CD4-positive, alpha-beta T cell treated with Interleukin-15 for 1 hour (primary cell): ENCODE results near the gene GREM2.

Experiments used
- DNase-seq: peaks from one replicate; pipeline ENCODE4 v3.0.0-alpha.2; 2020

Gene GREM2

GRCh38 chr1:240555524-240555923 lies 56.4 kb downstream of the GREM2 start:
- DNase-seq: no peak

DNA sequence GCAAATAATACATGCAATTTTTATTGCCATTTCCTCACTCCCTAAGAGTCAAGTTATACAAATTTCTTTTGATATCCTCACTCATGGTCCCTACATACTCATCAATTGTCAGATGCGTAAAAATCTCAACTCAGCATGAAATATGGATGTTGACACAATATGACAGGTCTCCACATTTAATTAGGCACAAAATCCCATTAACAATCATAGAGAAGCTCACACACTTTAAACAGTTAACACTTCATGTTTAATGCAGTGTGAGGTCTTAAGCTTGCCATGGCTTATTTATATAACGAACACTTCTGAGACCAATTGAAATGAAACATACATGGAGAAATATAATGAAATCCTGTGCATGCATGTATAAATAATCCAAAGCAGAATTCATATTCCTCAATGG lies 58.6 kb downstream of the GREM2 start:
- DNase-seq: no peak

- no peak for DNase-seq
Observed at GRCh38 chr1:240539769-240540414, 72.1 kb downstream of the GREM2 start.

DNA sequence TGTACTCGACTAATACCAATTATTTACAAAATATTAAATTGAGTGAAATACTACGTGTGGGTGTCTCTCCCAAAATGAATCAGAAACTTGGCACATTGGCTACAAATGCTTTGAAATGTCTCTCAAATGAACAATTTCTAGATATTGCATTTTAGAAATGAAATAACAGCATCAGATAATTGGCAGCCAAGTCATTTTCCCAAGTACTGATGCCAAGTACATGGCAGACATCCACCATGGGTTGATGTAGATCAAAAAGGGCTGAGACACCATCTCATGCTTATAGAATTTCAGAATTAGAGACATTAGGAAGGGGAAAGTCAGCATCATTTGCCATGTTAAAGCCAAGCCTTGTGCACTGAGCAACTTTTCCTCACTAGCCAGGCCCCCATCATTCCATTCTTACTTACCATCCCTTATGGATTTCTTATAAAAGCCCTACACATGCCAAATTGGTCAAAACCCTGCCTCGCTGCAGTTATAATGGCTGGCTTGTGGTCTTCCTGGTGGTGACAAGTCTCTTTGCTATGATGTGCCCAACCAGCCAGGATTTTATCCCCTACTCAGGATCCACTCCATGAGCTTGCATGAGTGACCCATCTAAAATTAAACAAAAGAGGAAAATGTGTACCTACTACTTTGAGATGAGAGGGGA lies 73.1 kb downstream of the GREM2 start:
- no peak for DNase-seq

DNA sequence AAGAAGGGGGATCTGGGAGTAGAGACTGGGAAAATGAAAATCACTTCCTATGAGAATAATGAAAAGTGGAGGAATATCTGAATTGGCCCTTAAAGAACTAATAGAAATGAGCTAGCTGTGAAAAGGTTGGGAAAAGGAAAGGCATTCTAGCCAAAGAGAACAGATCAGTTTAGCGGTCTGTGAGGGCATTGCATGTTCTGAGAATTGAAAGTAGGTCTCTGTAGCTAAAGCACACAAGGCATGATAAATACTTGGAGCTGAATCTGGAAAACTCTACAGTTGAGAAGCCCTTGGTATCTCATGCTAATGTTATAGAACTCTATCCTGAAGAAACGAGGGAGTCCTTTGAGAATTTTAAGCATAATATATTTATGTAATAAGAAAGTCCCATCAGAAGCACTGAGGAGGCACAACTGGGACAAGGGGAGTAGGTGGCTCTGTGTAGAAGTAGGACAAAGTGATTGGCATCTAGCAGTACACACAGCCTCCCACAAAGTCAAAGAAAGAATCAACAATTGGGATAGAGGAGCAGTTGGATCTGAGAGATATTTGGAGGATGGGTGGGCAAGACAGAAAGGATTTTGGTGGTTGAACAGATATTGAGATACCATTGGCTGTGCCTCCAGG lies 78.7 kb downstream of the GREM2 start:
- no peak for DNase-seq

- no peak for DNase-seq
Observed at GRCh38 chr1:240528591-240528990, 83.4 kb downstream of the GREM2 start.

DNA sequence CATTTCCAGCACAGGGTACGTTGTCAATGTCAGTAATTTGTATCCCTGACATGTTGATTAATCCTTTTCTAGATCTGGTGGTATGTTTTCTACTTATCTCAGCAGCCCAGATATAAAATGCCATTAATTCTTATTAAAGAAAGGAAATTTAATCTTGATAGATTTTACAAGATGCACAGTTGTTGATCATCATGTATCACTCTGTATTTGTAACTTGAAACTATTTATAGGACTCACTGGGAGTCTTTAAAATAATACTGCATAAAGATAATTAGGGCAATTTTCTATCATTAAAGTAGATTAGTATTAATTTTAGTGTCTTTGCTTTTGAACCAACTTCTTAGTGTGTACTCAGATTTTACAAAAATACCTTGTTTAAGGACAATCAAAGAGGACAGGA lies 84.9 kb downstream of the GREM2 start:
- DNase-seq: no peak

DNA sequence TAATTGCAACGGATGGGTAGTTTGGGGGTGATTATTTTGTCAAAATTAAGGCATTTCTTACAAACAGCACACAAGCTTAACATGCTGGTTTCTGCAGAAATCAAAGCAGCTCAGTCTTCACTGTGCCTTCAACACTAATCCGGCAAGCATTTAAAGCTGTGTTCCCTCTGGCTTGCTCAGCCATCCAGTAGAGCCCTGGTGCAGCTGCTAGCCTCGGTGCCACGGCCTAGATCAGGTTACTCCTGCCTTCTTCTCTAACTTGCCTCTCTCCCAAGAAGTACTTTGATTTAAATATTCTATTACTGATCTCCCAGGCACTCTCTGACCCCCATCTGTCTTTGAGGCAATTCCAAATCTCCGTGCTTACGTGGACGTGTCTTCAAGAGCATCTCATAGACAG lies 85.6 kb downstream of the GREM2 start:
- DNase-seq: no peak

DNA sequence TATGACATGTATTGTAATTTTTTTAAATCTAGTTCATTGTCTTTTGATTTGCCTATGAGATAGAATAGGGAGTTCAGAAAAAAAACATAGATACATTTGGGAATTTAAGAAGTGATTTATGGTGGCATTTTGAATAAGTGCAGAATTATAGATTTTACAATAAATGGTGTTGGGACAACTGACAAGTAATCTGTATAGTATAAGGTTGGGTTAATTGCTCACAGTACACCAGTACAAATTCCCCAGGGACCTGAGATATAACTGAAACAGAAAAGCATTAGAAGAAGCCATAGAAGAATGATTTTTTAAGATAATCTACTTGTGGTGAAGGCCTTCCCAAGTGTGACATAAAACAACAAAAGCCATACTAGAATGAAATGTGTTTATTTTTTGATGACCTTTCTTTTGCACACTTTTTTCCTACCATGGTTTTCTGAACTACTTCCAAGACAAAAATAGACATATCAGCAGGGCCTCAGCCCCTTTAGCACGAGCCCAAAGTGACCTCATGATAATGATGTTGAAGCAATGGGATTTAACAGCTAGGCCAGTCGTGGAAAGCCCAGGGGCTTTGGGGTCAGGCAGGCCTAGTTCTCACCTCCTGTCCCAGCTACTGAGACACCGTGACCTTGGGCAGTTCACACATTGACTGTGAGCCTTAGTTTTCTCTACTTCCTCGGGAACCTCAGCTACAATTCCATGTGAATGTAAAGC lies 87.4 kb downstream of the GREM2 start:
- no peak for DNase-seq

- no peak for DNase-seq
Observed at GRCh38 chr1:240522122-240522822, 89.7 kb downstream of the GREM2 start.

DNA sequence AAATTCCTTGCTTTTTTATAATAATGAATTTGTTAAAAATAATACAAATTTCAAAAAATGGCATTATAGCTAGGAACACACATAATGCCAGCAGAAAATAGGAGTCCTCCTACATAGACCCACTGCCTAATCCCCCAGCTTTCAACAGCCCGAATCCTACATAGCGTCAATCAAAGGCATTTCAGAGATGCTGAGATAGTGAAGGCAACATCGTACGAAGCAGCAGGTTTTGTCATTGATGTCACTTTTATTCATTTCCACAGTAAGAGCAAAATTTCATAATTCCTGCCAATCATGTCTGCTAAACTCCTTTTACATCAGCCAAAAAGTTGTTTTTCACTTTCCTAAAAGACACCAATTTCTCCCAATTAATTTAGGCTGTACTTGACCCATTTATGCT lies 94.1 kb downstream of the GREM2 start:
- no peak for DNase-seq

DNA sequence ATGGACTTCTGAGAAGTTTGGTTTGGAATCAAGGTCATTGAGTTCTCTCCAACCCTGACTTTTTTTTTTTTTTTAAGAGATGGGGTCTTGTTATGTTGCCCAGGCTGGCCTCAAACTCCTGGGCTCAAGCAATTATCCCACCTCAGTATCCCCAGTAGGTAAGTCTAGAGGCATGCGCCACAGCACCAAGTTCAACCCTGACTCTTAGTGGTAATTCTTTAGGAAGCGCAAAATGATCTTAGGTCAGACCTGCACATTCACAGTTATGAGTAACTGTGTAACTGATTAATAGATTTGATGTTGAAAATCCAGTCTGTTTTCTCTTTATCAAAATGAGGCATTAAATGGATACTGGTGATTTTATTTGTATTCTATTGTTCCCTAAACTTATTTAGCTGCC lies 95.9 kb downstream of the GREM2 start:
- DNase-seq: no peak

- no peak for DNase-seq
Observed at GRCh38 chr1:240515505-240515904, 96.5 kb downstream of the GREM2 start.

GRCh38 chr1:240511789-240512188 lies 100.2 kb downstream of the GREM2 start:
- no peak for DNase-seq

DNA sequence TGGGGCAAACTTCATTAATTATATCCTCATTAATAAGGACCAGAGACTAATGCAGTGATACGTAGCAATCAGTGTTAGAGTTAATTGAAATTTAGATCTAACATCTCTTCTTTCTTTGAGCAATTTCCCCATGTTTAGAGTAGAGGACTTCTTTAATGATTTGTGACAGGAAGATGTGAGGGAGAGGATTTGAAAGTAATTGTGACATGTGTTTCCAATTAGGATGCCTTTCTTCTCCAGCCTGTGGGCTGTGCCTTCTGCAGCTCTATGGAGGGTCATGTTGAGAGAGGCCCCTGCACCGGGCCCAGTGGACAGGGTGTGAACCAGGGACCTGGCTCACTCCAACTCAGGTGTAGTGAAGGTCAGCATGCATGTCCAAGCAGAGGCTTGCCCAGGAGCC lies 103.0 kb downstream of the GREM2 start:
- DNase-seq: no peak

DNA sequence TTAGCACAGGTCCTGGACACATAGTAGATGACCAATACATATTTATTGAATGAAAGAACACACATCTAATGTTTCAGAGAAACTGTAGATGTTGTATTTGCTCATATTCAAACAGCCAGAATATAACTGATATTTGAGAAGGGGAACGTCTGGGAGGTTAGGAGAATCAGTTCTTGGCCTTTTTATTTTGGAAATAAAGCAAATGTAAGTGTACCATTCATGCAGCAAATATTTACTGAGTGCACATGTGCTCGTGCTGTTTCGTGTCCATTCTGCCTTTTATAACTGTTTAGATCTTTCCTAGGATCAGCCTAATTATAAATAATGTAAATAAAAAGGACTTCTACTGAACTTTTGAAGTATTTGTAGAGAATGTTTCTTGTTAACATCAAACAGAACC lies 103.8 kb downstream of the GREM2 start:
- DNase-seq: no peak

GRCh38 chr1:240506176-240506575 lies 105.8 kb downstream of the GREM2 start:
- DNase-seq: no peak

DNA sequence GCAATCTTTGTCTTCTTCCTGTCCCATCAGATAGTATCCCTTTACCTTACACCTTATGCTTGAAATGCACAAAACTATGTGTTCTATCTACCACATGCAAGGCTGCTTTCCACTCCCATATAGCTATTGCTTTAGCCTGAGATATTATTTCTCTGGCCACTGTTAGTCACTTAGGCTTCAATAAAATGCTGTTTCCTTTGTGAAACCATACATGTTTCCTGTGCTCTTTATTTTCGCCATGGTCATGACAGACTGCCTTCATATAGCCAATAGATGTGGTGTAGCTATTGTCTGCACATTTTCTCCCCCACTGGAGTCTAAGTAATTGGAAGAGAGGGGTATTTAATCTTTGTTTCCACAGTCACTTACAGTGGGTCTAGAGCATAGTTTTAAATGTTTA lies 108.4 kb downstream of the GREM2 start:
- no peak for DNase-seq

GRCh38 chr1:240503036-240503435 lies 108.9 kb downstream of the GREM2 start:
- no peak for DNase-seq

DNA sequence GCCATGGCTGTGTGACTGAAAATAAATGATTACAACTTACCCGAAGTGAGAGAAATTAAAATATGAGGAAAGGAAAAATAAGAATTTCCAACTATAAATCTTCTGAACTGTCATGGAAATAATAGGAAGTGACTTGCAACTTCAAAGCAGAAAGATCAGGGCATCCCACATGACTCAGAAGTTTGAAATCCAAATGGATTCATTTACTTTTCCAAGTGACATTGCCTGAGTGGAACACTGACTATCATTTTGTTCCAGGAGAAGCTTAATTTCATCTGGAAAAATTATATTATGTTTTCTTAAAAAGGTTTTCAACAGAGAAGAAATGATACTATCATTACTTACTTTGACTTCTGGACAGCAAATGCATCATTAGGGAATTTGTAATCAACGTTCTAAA lies 110.8 kb downstream of the GREM2 start:
- no peak for DNase-seq

DNA sequence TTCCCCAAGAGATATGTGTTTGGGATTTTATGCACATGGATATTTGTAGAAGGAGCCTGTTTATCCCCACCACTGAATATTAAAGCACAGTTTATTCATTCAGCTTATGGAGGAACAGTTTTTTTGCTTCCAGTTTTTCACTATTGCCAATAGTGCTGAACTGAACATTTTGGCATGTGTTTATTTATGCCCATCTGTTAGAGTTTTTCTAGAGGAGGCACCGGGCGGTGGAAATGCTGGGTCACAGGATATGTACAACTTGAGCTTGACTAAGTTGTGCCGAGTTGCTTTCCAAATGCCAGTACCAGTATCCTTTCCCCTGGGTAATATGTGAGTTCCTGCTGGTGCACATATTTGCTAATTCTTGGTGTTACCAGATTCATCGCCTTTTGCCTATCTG lies 111.3 kb downstream of the GREM2 start:
- no peak for DNase-seq

- no peak for DNase-seq
Observed at GRCh38 chr1:240499012-240499411, 112.9 kb downstream of the GREM2 start.

DNA sequence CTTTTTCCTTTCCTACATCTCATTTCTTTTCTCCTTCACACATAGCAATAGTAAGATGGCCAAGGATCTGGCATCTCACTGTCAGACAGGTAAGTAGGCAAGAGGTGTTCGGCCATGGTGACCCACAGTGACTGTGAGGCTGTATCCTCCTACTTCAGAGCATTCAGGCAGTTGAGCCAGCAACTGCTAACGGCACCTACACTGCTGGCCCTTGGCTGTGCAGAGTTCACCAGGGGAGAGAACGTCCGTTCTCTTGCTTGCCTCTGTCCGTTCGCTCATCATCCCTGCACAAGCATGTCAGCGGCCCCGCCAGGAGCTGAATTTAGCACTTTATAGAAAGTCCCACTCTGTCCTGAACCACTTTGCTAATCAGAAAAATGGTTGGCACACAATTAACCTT lies 113.6 kb downstream of the GREM2 start:
- no peak for DNase-seq
